SK-N-SH (cell line): ENCODE data around the gene CCDC40.

ENCODE experiments used
- CHD2 ChIP-seq: fragments of 150-350 bp; IDR thresholded peaks from 2 replicates; pipeline ENCODE4 v1.6.1; 2018; ENCODE audit warnings: low read length; ENCODE audit not compliant: partially characterized antibody
- CTCF ChIP-seq: fragments of 200-600 bp; sonication (generic); IDR thresholded peaks from 2 replicates; pipeline ENCODE4 v1.6.1; 2017; ENCODE audit warnings: antibody characterized with exemption, mild to moderate bottlenecking, moderate library complexity
- EZH2phosphoT487 ChIP-seq: fragments of 200-600 bp; sonication (generic); IDR thresholded peaks from 2 replicates; pipeline ENCODE4 v1.6.1; 2017; ENCODE audit warnings: low read depth, mixed run types, mild to moderate bottlenecking, antibody characterized with exemption, moderate library complexity, borderline replicate concordance
- FOSL2 ChIP-seq: IDR thresholded peaks from 2 replicates; pipeline ENCODE4 v1.4.0; 2012; ENCODE audit warnings: low read depth, mild to moderate bottlenecking, moderate library complexity, borderline replicate concordance
- IRF3 ChIP-seq: fragments of 150-350 bp; IDR thresholded peaks from 2 replicates; pipeline ENCODE4 v1.6.1; 2016; ENCODE audit warnings: mild to moderate bottlenecking, low read depth, low read length
- JUND ChIP-seq: IDR thresholded peaks from 2 replicates; pipeline ENCODE4 v1.4.0; 2012
- MAX ChIP-seq: IDR thresholded peaks from 2 replicates; pipeline ENCODE4 v1.4.0; 2012; ENCODE audit warnings: low read depth
- NFIC ChIP-seq: IDR thresholded peaks from 2 replicates; pipeline ENCODE4 v1.4.0; 2012; ENCODE audit warnings: borderline replicate concordance
- NRF1 ChIP-seq: IDR thresholded peaks from 2 replicates; pipeline ENCODE4 v1.6.1; 2012; ENCODE audit warnings: low read depth, mild to moderate bottlenecking, low read length
- POLR2AphosphoS5 ChIP-seq: IDR thresholded peaks from 2 replicates; pipeline ENCODE4 v1.6.1; 2012; ENCODE audit warnings: low read depth, low read length
- RXRA ChIP-seq: IDR thresholded peaks from 2 replicates; pipeline ENCODE4 v1.4.0; 2012; ENCODE audit warnings: low read depth, mild to moderate bottlenecking, borderline replicate concordance
- TAF1 ChIP-seq: IDR thresholded peaks from 2 replicates; pipeline ENCODE4 v1.6.1; 2012; ENCODE audit warnings: low read depth, mild to moderate bottlenecking, low read length, moderate library complexity, borderline replicate concordance
- TEAD4 ChIP-seq: IDR thresholded peaks from 2 replicates; pipeline ENCODE4 v1.4.0; 2012; ENCODE audit warnings: mild to moderate bottlenecking, borderline replicate concordance; ENCODE audit not compliant: insufficient read depth

GRCh38 chr17:80007939-80008338, 28.5 kb upstream of the CCDC40 start:
- TF ChIP-seq CTCF: no peak
- TF ChIP-seq CHD2: no peak
- no peak for TF ChIP-seq FOSL2
- TF ChIP-seq POLR2AphosphoS5: no peak
- no peak for TF ChIP-seq NRF1
- no peak for TF ChIP-seq NFIC
- no peak for TF ChIP-seq MAX
- no peak for TF ChIP-seq JUND
- TF ChIP-seq EZH2phosphoT487: no peak
- no peak for TF ChIP-seq TEAD4
- no peak for TF ChIP-seq IRF3
- TF ChIP-seq RXRA: no peak
- TF ChIP-seq TAF1: no peak
